HepG2 (cell line): ENCODE data around the gene MIDN. TPM values are rescaled to one million over a fixed set of nuclear protein-coding genes. Genes with fewer than 3 reads are reported as not detected.

Source experiments
- ADNP ChIP-seq: sonication (generic); formaldehyde crosslinking; IDR thresholded peaks from 2 replicates; pipeline ENCODE4 v1.4.0; 2020; ENCODE audit warnings: missing genetic modification reagents
- AKAP8 ChIP-seq: sonication (generic); formaldehyde crosslinking; IDR thresholded peaks from 2 replicates; pipeline ENCODE4 v1.5.1; 2020; ENCODE audit warnings: mild to moderate bottlenecking, missing genetic modification reagents
- ASH2L ChIP-seq: fragments of 300-600, 200-600 bp; sonication (generic); IDR thresholded peaks from 2 replicates; pipeline ENCODE4 v1.7.0; 2017; ENCODE audit warnings: low read depth, mild to moderate bottlenecking, moderate library complexity, mixed read lengths, low read length; ENCODE audit not compliant: insufficient read length
- BORCS8-MEF2B ChIP-seq: sonication (generic); formaldehyde crosslinking; IDR thresholded peaks from 2 replicates; pipeline ENCODE4 v1.8.0; 2022; ENCODE audit warnings: mild to moderate bottlenecking, missing genetic modification reagents
- HES4 ChIP-seq: sonication (generic); formaldehyde crosslinking; IDR thresholded peaks from 2 replicates; pipeline ENCODE4 v1.9.0; 2021; ENCODE audit warnings: mild to moderate bottlenecking, missing genetic modification reagents, borderline replicate concordance
- HNF1A ChIP-seq, 2 experiments: sonication (generic) in 1 of 2; formaldehyde crosslinking in 1 of 2; IDR thresholded peaks; 2 replicates each; pipeline versions ENCODE4 v1.4.0 to v1.6.1; 2016 to 2020; ENCODE audit warnings: borderline replicate concordance in 1 of 2, low read depth in 1 of 2, mild to moderate bottlenecking in 1 of 2, missing genetic modification reagents in 1 of 2
- IRF9 ChIP-seq: sonication (generic); formaldehyde crosslinking; IDR thresholded peaks from 2 replicates; pipeline ENCODE4 v1.8.0; 2022; ENCODE audit warnings: missing genetic modification reagents, mild to moderate bottlenecking, borderline replicate concordance
- KDM2A ChIP-seq: sonication (generic); formaldehyde crosslinking; IDR thresholded peaks from 2 replicates; pipeline ENCODE4 v1.4.0; 2020; ENCODE audit warnings: low read depth, missing genetic modification reagents, borderline replicate concordance
- MAZ ChIP-seq, 2 experiments: sonication (generic) in 1 of 2; formaldehyde crosslinking in 1 of 2; IDR thresholded peaks; 2 replicates each; pipeline versions ENCODE4 v1.5.0 to v1.6.1; 2012 to 2020; ENCODE audit warnings: low read depth in 2 of 2, mild to moderate bottlenecking in 2 of 2, borderline replicate concordance in 1 of 2, improper control_type of control experiment in 1 of 2, low read length in 1 of 2, missing genetic modification reagents in 1 of 2, moderate library complexity in 1 of 2
- NFE2 ChIP-seq: sonication (generic); formaldehyde crosslinking; IDR thresholded peaks from 2 replicates; pipeline ENCODE4 v1.4.0; 2020; ENCODE audit warnings: missing genetic modification reagents
- NR2C2 ChIP-seq: sonication (generic); formaldehyde crosslinking; IDR thresholded peaks from 2 replicates; pipeline ENCODE4 v1.4.0; 2020; ENCODE audit warnings: missing genetic modification reagents, mild to moderate bottlenecking, moderate library complexity, borderline replicate concordance
- RBFOX2 ChIP-seq: fragments of 200-400 bp; formaldehyde crosslinking; IDR thresholded peaks from 2 replicates; pipeline ENCODE4 v1.6.1; 2017; ENCODE audit warnings: low read depth, mild to moderate bottlenecking, low read length
- SKI ChIP-seq: fragments of 450-650 bp; IDR thresholded peaks from one replicate; pipeline ENCODE4 v1.6.1; 2018; ENCODE audit warnings: mild to moderate bottlenecking; ENCODE audit not compliant: partially characterized antibody
- SRSF9 ChIP-seq: fragments of 200-400 bp; formaldehyde crosslinking; IDR thresholded peaks from 2 replicates; pipeline ENCODE4 v1.6.1; 2018; ENCODE audit warnings: borderline replicate concordance, mild to moderate bottlenecking, low read depth, low read length; ENCODE audit not compliant: insufficient read depth, poor library complexity, severe bottlenecking
- STAG1 ChIP-seq: sonication (generic); formaldehyde crosslinking; IDR thresholded peaks from 2 replicates; pipeline ENCODE4 v1.4.0; 2020; ENCODE audit warnings: missing genetic modification reagents
- ZBTB7B ChIP-seq: sonication (generic); formaldehyde crosslinking; IDR thresholded peaks from 2 replicates; pipeline ENCODE4 v1.4.0; 2020; ENCODE audit warnings: missing genetic modification reagents
- ZEB1 ChIP-seq: IDR thresholded peaks from 2 replicates; pipeline ENCODE4 v1.6.1; 2012; ENCODE audit warnings: mild to moderate bottlenecking, low read depth, inconsistent platforms; ENCODE audit not compliant: insufficient replicate concordance
- ZFP62 ChIP-seq: sonication (generic); formaldehyde crosslinking; IDR thresholded peaks from 2 replicates; pipeline ENCODE4 v1.4.0; 2020; ENCODE audit warnings: missing genetic modification reagents
- ZNF235 ChIP-seq: sonication (generic); formaldehyde crosslinking; IDR thresholded peaks from 2 replicates; pipeline ENCODE4 v1.8.1; 2023; ENCODE audit warnings: mild to moderate bottlenecking, missing genetic modification reagents, borderline replicate concordance
- ZNF296 ChIP-seq: sonication (generic); formaldehyde crosslinking; conservative IDR thresholded peaks from 2 replicates; pipeline ENCODE4 v1.5.0; 2020; ENCODE audit warnings: mild to moderate bottlenecking, missing genetic modification reagents
- ZNF563 ChIP-seq: sonication (generic); formaldehyde crosslinking; IDR thresholded peaks from 2 replicates; pipeline ENCODE4 v1.8.0; 2022; ENCODE audit warnings: mild to moderate bottlenecking, moderate library complexity, missing genetic modification reagents
- ZNF614 ChIP-seq: IDR thresholded peaks from 2 replicates; pipeline ENCODE4 v1.6.1; 2018; ENCODE audit warnings: missing biosample characterization, missing genetic modification reagents, inconsistent platforms, borderline replicate concordance
- ZNF788 ChIP-seq: sonication (generic); formaldehyde crosslinking; IDR thresholded peaks from 2 replicates; pipeline ENCODE4 v1.5.0; 2020; ENCODE audit warnings: mild to moderate bottlenecking, missing genetic modification reagents, borderline replicate concordance
- polyA plus RNA-seq, 8 experiments: library from polyadenylated mRNA; depleted of rRNA in 3 of 8; stranded (reverse) in 7 of 8; unstranded in 1 of 8; fragments of >200 nt; fragmentation: Illumina TruSeq in 4 of 8; extraction: Trizol in 4 of 8; gene quantifications; 2 replicates each; pipeline versions ENCODE4 v1.2.1 to v1.2.3, GENCODE V29; 2011 to 2016; ENCODE audit warnings: low read depth in 4 of 8, missing spikeins in 1 of 8, mixed read lengths in 1 of 8; ENCODE audit not compliant: insufficient read depth in 1 of 8
- total RNA-seq, 5 experiments: library from RNA; depleted of rRNA; stranded (reverse); fragments of >200 nt; fragmentation: Illumina TruSeq; extraction: Trizol; gene quantifications; 2 replicates each; pipeline ENCODE4 v1.2.3, GENCODE V29; 2016; ENCODE audit warnings: low read depth in 1 of 5

Gene MIDN
- total and polyA plus RNA-seq, 2 of the 13 experiments (the other 11 are each of a cell fraction or from before 2014, with no cell fraction given) = 8.4 to 18.0 TPM

GRCh38 chr19:1266916-1267476 is 18.6 kb downstream of the MIDN start (continued):
- TF ChIP-seq IRF9 (CRISPR knock-in tag) (0 out of 2 replicates have a peak, but pooled peaks have one; percentile 20), HNF1A (IDR thresholded peaks at IDR 0.05; ENCODE audit: low read depth) (no peak), HNF1A (CRISPR knock-in tag; IDR thresholded peaks at IDR 0.05; ENCODE audit: borderline replicate concordance) (0 out of 2 replicates have a peak, but pooled peaks have one; percentile 51), STAG1 (CRISPR knock-in tag) (peak; percentile 92), ZNF296 (0 out of 2 replicates have a peak, but pooled peaks have one; percentile 23), KDM2A (peak; percentile 26; the same call in 1 of the 2 replicates), ZEB1 (peak; percentile 58), ASH2L (no peak), ZBTB7B (peak; percentile 89), ZNF614 (CRISPR knock-in tag) (no peak), SRSF9 (no peak), BORCS8-MEF2B (CRISPR knock-in tag) (0 out of 2 replicates have a peak, but pooled peaks have one; percentile 31), ZFP62 (CRISPR knock-in tag) (peak; percentile 13; the same call in 1 of the 2 replicates), SKI (peak; percentile 66), ADNP (CRISPR knock-in tag) (peak; percentile 0; the same call in 1 of the 2 replicates), NFE2 (CRISPR knock-in tag) (no peak), NR2C2 (CRISPR knock-in tag) (no peak), RBFOX2 (no peak), ZNF563 (0 out of 2 replicates have a peak, but pooled peaks have one; percentile 23), AKAP8 (CRISPR knock-in tag) (peak; percentile 91), ZNF235 (CRISPR knock-in tag) (peak; percentile 91; the same call in 1 of the 2 replicates), MAZ (IDR thresholded peaks at IDR 0.05; ENCODE audit: borderline replicate concordance, low read depth, low read length) (0 out of 2 replicates have a peak, but pooled peaks have one; percentile 5), MAZ (CRISPR knock-in tag; IDR thresholded peaks at IDR 0.05; ENCODE audit: low read depth) (peak; percentile 82), ZNF788 (CRISPR knock-in tag) (no peak), HES4 (CRISPR knock-in tag) (0 out of 2 replicates have a peak, but pooled peaks have one; percentile 39)
